Panc1 (cell line): ENCODE measurements around the gene PTPRJ. TPM values are rescaled to one million over a fixed set of nuclear protein-coding genes. Genes with fewer than 3 reads are reported as not detected.
"Not testable (repeated sequence)": the region's sequence is repeated elsewhere in the genome, so short reads cannot be mapped to it uniquely, and the experiment has no call there.

ENCODE experiments used
- ATAC-seq: fragments of 200-7000 bp; cut with Tn5 transposase; 2 replicates; pipeline ENCODE4 v1.9.1; 2020; ENCODE audit warnings: mild to moderate bottlenecking, moderate library complexity
- Bru-seq: library from RNA; stranded (reverse); fragments of 400-500 nt; gene quantifications from one replicate; lab custom pipeline; 2021; lab: Mats Ljungman, UMichigan
- BruChase-seq, 2 experiments: library from RNA; stranded (reverse); fragments of 400-500 nt; gene quantifications; one replicate each; lab custom pipeline; 2021; lab: Mats Ljungman, UMichigan
- BruUV-seq: library from RNA; stranded (reverse); fragments of 400-500 nt; replicated peaks from 2 replicates; lab custom pipeline; 2021; lab: Mats Ljungman, UMichigan
- CTCF ChIA-PET: fragments of 300-600 bp; sonication (Branson Sonifier 250); formaldehyde crosslinking; loops from one replicate; lab custom pipeline; 2022; ENCODE audit warnings: antibody characterized with exemption; lab: Charles Lee
- POLR2A ChIA-PET: fragments of 300-600 bp; sonication (Branson Sonifier 250); formaldehyde crosslinking; loops from one replicate; lab custom pipeline; 2022; ENCODE audit warnings: antibody characterized with exemption; lab: Charles Lee
- DNase-seq: peaks from one replicate; pipeline ENCODE4 v3.0.0-alpha.2; 2010; ENCODE audit warnings: low read depth, low spot score
- H3K27ac ChIP-seq: 2 replicates; pipeline ENCODE4 v1.5.1; 2011; ENCODE audit warnings: mild to moderate bottlenecking, low read length, inconsistent platforms
- H3K27me3 ChIP-seq: fragments of 200-500 bp; sonication (Bioruptor generic); 2 replicates; pipeline ENCODE4 v1.6.0; 2014; ENCODE audit warnings: low read length, inconsistent platforms; ENCODE audit not compliant: control insufficient read depth, insufficient read depth
- H3K36me3 ChIP-seq: fragments of 200-500 bp; sonication (Bioruptor generic); 2 replicates; pipeline ENCODE4 v1.5.1; 2014; ENCODE audit warnings: inconsistent platforms, mild to moderate bottlenecking, low read length, moderate library complexity; ENCODE audit not compliant: control insufficient read depth, insufficient read depth
- H3K4me1 ChIP-seq: 2 replicates; pipeline ENCODE4 v1.5.1; 2011; ENCODE audit warnings: inconsistent platforms, mild to moderate bottlenecking, low read length, moderate library complexity; ENCODE audit not compliant: control insufficient read depth, insufficient read depth
- H3K4me3 ChIP-seq, 2 experiments: 2 replicates each; pipeline ENCODE4 v1.5.1; 2011 to 2012; ENCODE audit warnings: low read depth in 2 of 2, low read length in 2 of 2, mild to moderate bottlenecking in 2 of 2, inconsistent platforms in 1 of 2, moderate library complexity in 1 of 2
- H3K9me3 ChIP-seq: fragments of 200-500 bp; sonication (Bioruptor generic); 2 replicates; pipeline ENCODE4 v1.5.1; 2014; ENCODE audit warnings: low read depth, mild to moderate bottlenecking, inconsistent platforms, low read length, moderate library complexity; ENCODE audit not compliant: control insufficient read depth, insufficient read depth
- CTCF ChIP-seq: fragments of 450-650 bp; IDR thresholded peaks from 2 replicates; pipeline ENCODE4 v1.5.1; 2017; ENCODE audit warnings: mild to moderate bottlenecking
- POLR2AphosphoS5 ChIP-seq: IDR thresholded peaks from 2 replicates; pipeline ENCODE4 v1.6.1; 2012; ENCODE audit warnings: mild to moderate bottlenecking, low read depth, low read length, moderate library complexity
- REST ChIP-seq, 2 experiments: IDR thresholded peaks; 2 replicates each; pipeline ENCODE4 v1.6.1; 2011 to 2012; ENCODE audit warnings: low read depth in 2 of 2, control low read depth in 1 of 2, low read length in 1 of 2, mild to moderate bottlenecking in 1 of 2, moderate library complexity in 1 of 2; ENCODE audit not compliant: insufficient read depth in 1 of 2
- SIN3A ChIP-seq: IDR thresholded peaks from 2 replicates; pipeline ENCODE4 v1.6.1; 2012; ENCODE audit warnings: low read depth, mild to moderate bottlenecking, low read length, moderate library complexity, borderline replicate concordance; ENCODE audit not compliant: insufficient read depth
- TCF7L2 ChIP-seq: IDR thresholded peaks from 2 replicates; pipeline ENCODE4 v1.6.1; 2011; ENCODE audit warnings: mild to moderate bottlenecking, low read depth, low read length, inconsistent platforms
- in situ Hi-C: cut with HindIII; loops from 2 replicates; pipeline ENCODE4 v1.10.0; 2016; ENCODE audit warnings: low sequenced_read_pairs, low pct_unique_long_range_greater_than_20kb
- intact Hi-C: fragments of 100-400 bp; cut with micrococcal nuclease; formaldehyde crosslinking; loops from one replicate; pipeline ENCODE4 v1.10.0; 2022; ENCODE audit not compliant: unreplicated experiment
- long read RNA-seq: library from polyadenylated mRNA; unstranded; transcript quantifications from one replicate; pipeline ENCODE4 v2.0.0, GENCODE V29; 2021; ENCODE audit not compliant: unreplicated experiment
- polyA plus RNA-seq: library from polyadenylated mRNA; unstranded; fragments of >200 nt; gene quantifications from one replicate; pipeline ENCODE4 v1.2.1, GENCODE V29; 2012; ENCODE audit warnings: missing spikeins; ENCODE audit not compliant: insufficient read length
- total RNA-seq: library from RNA; stranded (reverse); gene quantifications from one replicate; pipeline ENCODE4 v1.2.1, GENCODE V29; 2021; ENCODE audit not compliant: unreplicated experiment

Gene PTPRJ
- total RNA-seq = 73.6 TPM
- 22.0 TPM for polyA plus RNA-seq
- Bru-seq, nascent RNA = percentile 90 among the genes with signal in this experiment
- percentile 89 among the genes with signal in this experiment for BruChase-seq, experiment 1, labeled RNA remaining after a 2-hour chase
- BruChase-seq, experiment 2, labeled RNA remaining after a 6-hour chase = percentile 93 among the genes with signal in this experiment
- long read RNA-seq, partial matches to known transcripts = 6 of 60 reads
- long read RNA-seq, other reads (novel, unspliced or antisense) = 54 of 60 reads

- DNase-seq (no peak), ATAC-seq (peak; percentile 77)
- ChIA-PET POLR2A (interaction anchor here (0.6 to 0.7 kb wide), 2 partner anchors 12 to 125 kb away, joined by 9 read pairs; no protein-coding TSS in a partner anchor), CTCF (interaction anchor here (1.3 kb wide), 1 partner anchor 128 kb away, joined by 6 read pairs; no protein-coding TSS in a partner anchor)
- intact Hi-C loops = no loop called here
- peak within 1 kb of the TSS; percentile 89 for H3K27ac ChIP-seq
- BruUV-seq = no TSS peak
- in situ Hi-C loops = no loop called here
- TF ChIP-seq TCF7L2 = no peak
- no peak for TF ChIP-seq POLR2AphosphoS5
- TF ChIP-seq SIN3A = peak; percentile 53; the same call in 1 of the 2 replicates
- no peak for TF ChIP-seq CTCF
- H3K36me3 ChIP-seq = no peaks in the 10 kb centered on the region
- H3K4me3 ChIP-seq = peak within 1 kb of the TSS; percentile 64 to 67
- H3K4me1 ChIP-seq = peaks cover 39% of the 10 kb centered on the region
- H3K27me3 ChIP-seq = no peaks in the 10 kb centered on the region
- no peaks in the 10 kb centered on the region for H3K9me3 ChIP-seq
Observed at GRCh38 chr11:47980088-47980906, at the start of gene PTPRJ. TSS of gene PTPRJ (plus strand) at chr11:47980559. CDS start at chr11:47980913, 354 bp downstream.

DNA sequence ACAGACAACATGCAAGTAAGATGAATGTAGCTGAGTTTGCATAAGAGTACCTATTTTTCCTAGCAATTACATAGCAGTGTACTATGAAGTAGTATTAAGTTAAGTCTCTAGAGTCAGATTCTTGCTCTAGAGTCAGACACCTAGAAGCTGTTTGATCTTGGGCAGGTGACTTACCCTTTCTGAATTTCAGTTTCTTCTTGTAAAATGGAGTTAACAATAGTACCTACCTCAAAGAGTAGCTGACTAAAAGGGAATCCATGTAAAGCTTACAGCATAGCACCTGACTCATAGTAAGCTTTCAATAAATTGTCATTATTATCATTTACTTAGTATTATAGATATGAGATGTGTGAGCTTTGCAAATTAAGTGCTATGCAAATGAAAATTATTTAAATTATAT is 47.8 kb upstream of the PTPRJ start:
- Histone ChIP-seq H3K36me3 (no peaks in the 10 kb centered on the region), H3K4me3 (no peak overlapping the region), H3K27ac (peak overlapping the region; percentile 68; the same call in 1 of the 2 replicates), H3K9me3 (no peaks in the 10 kb centered on the region), H3K4me1 (peaks cover 7% of the 10 kb centered on the region; the same call in 1 of the 2 replicates), H3K27me3 (no peaks in the 10 kb centered on the region)
- CTCF ChIA-PET = interaction anchor here (0.9 to 1.5 kb wide), 3 partner anchors 13 to 177 kb away, joined by 4 to 5 read pairs (median 5); no protein-coding TSS in a partner anchor
- POLR2A ChIA-PET = interaction anchor here (0.6 to 0.7 kb wide), 2 partner anchors 171 to 244 kb away, joined by 3 to 19 read pairs; no protein-coding TSS in a partner anchor
- no peak for DNase-seq
- no TSS peak for BruUV-seq
- ATAC-seq = no peak
- TF ChIP-seq SIN3A (no peak), REST (IDR thresholded peaks at IDR 0.05; ENCODE audit: insufficient read depth in 1 of 2, low read depth in 2 of 2, low read length in 1 of 2) (no peak), CTCF (no peak), POLR2AphosphoS5 (no peak), TCF7L2 (no peak)
- intact Hi-C loops (no loop called here), in situ Hi-C loops (no loop called here)

DNA sequence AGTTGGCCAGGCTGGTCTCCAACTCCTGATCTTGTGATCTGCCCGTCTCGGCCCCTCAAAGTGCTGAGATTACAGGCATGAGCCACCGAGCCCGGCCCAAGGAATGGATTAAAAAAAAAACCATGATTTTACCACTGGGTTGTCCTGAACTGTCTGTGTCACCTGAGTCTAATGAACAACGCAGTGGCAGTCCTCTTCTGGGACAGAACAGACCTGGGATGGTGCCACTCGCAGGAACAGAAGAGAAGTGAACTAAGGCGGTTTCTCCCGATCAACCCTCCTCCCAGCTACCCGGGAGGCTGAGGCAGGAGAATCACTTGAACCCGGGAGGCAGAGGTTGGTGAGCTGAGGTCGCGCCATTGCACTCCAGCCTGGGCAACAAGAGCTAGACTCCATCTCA is 46.6 kb upstream of the PTPRJ start:
- CTCF ChIA-PET = interaction anchor here (0.6 to 1.7 kb wide), 6 partner anchors 9 to 186 kb away, joined by 3 to 9 read pairs (median 4); no protein-coding TSS in a partner anchor
- not testable (repeated sequence) for H3K4me3 ChIP-seq

More for the DNA sequence above, 46.6 kb upstream of the PTPRJ start:
- H3K4me1 ChIP-seq = peaks cover 16% of the 10 kb centered on the region
- ATAC-seq = 0 out of 2 replicates have a peak, but pooled peaks have one; percentile 28
- H3K36me3 ChIP-seq, in situ Hi-C loops, POLR2A ChIA-PET, H3K27me3 ChIP-seq, BruUV-seq, DNase-seq, H3K9me3 ChIP-seq: not testable (repeated sequence)
- peak overlapping the region; percentile 56 for H3K27ac ChIP-seq
- intact Hi-C loops = loop anchor here (2.0 kb wide), 1 partner anchor 175 kb away; no protein-coding TSS in a partner anchor
